Measurements from ENCODE around the gene OR52D1.

The OR52D1 gene

DNA sequence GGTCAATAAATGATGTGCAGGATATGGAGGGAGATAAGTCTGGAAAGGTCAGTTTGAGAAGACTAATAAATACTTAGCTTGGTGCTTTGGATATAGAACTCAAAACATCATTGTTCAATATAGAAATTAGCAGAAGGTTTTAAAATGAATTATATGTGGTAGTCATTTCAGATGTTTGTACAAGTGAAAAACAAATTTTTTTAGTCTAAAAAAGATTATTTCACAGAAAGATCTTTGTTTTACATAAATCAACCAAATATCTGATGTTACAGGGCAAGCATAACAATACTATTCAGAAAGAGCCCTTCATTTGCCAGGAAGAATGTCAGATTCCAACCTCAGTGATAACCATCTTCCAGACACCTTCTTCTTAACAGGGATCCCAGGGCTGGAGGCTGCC is at the start of gene OR52D1:
TSS of gene OR52D1 (plus strand) at position 301 of the 400 bp plus-strand sequence. CDS start at position 323, 22 bp downstream.
- no peak for DNase-seq (ENCODE audit: low read depth, low spot score)

DNA sequence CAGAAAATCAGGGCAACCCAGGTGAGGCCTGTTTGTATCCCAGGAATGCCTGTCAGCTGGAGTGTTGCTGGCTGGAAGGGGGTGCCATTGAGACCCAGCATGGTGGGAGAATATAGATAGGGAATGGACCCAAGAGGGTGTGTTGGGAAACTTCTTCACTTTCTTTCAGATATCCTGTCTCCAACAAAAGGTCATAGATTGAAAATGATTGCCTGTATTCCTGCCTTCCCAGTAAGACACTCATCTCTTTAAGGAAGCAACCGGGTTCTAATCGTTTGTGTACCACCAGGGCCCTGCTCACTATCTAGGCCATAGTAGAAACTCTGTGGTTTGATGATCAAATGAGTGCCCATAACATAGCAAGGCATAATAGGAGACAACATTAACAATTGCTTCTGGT is 47.1 kb upstream of the OR52D1 start, which contains the start of gene OR51I1:
TSS of gene OR51I1 (minus strand) at position 101 of the 400 bp plus-strand sequence. CDS start at position 101, 0 bp downstream.
- DNase-seq (ENCODE audit: low read depth, low spot score), result no peak

DNA sequence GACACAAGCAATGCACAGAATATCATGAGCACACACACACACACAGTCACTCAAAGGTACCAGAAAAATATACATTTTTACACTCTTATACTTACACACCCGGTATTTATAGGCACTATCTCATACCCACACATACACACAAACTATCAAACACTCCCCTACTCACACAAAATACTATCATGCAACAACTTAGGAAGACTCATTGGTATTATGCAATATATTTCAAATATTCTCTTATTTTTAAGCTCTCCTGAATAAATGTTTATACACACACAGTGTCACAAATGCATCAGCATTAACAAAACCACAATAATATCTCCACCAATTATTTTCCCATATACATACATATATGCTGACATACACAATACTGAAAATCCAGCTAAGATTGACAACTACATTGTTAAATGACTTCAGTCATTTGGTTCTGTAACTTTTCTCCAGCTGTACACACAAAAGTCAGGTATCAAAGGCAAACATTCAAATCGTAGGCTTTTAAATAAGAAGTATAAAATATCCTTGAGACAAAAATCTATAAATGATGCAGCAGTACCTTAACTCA is 44.6 kb upstream of the OR52D1 start:
- no peak for DNase-seq (ENCODE audit: low read depth, low spot score)

DNA sequence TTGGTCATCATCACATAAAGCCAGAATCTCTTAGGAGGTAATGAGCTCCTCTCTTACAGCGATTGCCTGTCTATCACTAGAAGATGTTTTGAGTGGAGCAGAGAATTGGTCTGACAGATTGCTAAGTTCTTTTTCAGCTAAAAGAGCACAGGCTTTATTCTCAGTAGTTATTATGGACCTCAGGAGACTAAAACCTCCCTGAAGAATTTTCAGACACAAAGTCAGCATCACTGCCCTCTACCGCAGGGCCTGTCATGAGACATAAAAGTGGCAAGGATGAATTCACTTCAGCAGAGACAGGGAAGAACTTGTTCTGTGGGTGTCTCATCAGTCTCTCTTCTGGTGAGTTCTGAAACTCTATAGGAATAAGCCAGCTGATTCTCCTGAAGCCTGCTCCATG is 39.5 kb upstream of the OR52D1 start, which contains the start of gene OR51I2:
TSS of gene OR51I2 (plus strand) at position 301 of the 400 bp plus-strand sequence. CDS start 4,166 bp downstream, outside the sequence.
- DNase-seq (ENCODE audit: low read depth, low spot score), result no peak

DNA sequence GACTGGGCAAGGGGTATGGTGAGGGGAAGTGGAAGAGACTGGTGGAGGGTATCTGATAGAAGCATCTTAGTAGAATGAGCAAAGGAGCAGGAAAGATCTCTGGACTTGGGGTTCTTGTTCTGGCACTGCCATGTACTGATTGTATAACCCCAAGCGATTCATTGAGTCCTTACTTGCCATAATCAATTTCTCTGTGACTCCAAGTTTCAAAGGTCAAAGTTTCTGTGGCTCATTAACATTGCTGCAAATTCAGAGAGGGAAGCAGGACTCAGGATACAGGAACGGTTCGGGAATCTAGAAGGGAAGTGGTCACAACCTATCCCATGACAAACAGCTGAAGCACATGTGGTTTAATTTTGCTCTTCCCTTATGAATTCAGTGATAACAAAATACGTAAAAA is 39.1 kb upstream of the OR52D1 start:
- no peak for DNase-seq (ENCODE audit: low read depth, low spot score)

DNA sequence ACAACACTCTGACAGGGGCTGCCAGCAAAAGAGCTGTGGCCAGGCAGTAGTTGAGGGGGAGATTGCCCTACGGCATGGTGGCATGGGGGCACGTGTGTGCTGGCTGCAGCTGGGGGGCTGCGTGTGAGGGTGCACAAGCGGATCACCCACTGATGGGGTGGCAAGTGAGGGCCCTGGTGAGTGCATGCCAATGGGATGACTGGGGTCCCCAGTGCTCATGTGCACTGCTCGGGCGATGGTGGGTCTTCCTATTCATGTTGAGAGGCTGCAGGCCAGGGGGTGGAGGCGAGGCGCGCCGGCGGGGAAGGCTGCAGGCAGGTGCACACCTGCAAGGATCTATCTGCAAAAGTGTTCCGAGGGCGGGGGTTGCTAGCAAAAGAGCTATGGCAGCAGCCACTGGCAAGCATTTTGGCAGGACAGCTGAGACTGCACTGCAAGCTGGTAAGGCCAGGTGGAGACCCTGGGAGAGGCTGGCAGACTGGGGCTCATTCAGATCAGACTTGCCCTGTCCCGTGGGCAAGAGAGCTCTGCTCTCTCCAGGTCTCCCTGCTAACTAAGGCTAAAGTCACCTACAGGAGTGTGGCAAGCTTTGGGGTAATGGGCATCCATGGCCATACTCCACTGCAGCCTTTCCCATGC is 27.4 kb upstream of the OR52D1 start:
- no peak for DNase-seq (ENCODE audit: low read depth, low spot score)

DNA sequence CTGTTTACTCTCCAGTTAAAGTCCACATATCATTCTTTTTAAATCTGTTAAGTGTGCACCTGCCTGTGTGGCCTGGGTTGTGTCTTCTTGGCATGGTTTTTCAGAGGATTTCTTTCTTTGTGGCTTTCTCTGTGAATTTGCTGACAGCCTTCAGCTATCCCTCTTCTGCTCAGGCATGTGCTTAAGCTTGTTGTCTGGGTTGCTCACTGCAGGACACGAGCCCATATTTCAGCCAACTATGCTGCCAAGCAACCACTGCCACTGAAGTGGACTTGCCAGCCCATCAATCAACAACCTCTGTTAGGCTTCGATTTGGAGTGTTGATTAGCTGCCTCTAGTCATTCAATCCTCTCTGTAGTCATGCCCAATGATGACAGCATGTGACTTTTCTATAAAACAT is 21.0 kb upstream of the OR52D1 start:
- no peak for DNase-seq (ENCODE audit: low read depth, low spot score)

- DNase-seq (ENCODE audit: low read depth, low spot score), result no peak
Observed at GRCh38 chr11:5473921-5474320, 14.6 kb upstream of the OR52D1 start.

- no peak for DNase-seq (ENCODE audit: low read depth, low spot score)
Observed at GRCh38 chr11:5476186-5476819, 12.2 kb upstream of the OR52D1 start.

GRCh38 chr11:5486003-5486402 is 2.5 kb upstream of the OR52D1 start:
- no peak for DNase-seq (ENCODE audit: low read depth, low spot score)

DNA sequence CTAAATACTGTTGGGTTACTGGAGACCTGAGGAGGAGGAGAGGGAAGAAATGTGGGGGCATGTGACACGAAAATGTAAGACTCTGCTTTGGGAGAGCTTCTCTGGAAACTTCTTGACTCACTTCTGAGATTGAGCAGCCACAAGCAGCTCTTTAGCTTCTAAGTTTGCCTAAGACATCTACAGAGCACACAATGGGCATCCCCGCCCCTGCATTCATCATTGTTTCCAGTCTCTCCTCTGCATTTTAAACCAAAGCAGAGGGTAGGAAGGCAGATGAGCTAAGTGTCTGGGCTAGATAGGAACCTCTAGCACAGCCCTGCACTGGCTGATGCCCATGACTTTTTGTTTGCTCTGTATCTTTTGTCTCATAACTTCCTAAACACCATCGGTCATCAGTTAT is 2.1 kb upstream of the OR52D1 start:
- no peak for DNase-seq (ENCODE audit: low read depth, low spot score)

- DNase-seq (ENCODE audit: low read depth, low spot score), result no peak
Observed at GRCh38 chr11:5488798-5489399, 414 bp downstream of the OR52D1 start.

DNA sequence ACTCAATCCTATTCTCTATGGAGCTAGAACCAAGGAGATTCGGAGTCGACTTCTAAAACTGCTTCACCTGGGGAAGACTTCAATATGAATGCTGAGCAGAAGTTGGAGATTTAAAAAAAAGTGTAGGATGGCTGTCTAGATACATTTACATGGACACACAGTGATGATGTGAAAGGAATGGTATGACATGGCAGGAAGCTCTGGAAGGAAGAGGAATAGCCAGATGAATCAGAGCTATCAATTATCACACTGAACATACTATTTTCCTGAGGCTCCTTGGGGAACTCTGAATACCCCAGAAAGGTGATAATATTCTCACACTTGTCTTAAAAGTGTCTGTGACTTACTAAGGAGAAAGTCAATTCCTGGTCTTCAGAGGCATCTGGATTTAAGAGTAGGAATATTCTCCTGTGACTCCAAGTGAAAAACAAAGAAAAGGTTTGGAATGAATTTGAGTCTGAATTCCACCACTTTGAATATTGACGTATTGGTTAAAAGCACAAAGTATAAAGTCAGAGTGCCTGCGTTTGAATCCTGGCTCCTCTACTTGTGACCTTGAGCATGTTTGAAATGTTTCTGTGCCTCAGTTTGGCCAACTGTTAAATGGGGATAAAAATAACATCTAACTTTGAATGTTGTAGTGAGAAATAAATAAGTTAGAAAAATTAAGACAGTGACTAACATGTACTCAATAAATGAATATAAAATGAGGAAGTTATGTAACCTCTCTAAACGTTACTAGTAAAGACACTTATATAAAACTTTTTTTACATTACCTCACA is 1.3 kb downstream of the OR52D1 start:
- no peak for DNase-seq (ENCODE audit: low read depth, low spot score)

GRCh38 chr11:5499671-5500070 is 11.2 kb downstream of the OR52D1 start:
- no peak for DNase-seq (ENCODE audit: low read depth, low spot score)

DNA sequence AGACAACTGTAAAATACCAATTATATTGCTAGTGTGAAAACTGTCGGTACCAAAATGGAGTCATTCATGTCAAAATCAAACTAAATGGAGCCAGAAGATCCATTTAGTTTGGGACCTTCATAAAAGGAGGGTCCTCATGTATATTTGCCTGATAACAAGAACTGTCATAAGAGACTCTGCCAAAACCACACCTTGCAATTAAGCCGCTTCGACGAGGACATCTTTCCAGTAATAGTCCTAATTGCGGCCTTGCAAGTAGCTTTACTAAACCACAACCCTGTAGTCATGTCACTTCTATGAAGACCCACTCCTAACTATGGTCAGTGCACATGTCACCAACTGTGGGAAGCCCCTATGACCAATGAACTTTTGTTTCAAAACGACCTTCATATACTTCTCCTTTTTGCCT is 11.9 kb downstream of the OR52D1 start:
- no peak for DNase-seq (ENCODE audit: low read depth, low spot score)

DNA sequence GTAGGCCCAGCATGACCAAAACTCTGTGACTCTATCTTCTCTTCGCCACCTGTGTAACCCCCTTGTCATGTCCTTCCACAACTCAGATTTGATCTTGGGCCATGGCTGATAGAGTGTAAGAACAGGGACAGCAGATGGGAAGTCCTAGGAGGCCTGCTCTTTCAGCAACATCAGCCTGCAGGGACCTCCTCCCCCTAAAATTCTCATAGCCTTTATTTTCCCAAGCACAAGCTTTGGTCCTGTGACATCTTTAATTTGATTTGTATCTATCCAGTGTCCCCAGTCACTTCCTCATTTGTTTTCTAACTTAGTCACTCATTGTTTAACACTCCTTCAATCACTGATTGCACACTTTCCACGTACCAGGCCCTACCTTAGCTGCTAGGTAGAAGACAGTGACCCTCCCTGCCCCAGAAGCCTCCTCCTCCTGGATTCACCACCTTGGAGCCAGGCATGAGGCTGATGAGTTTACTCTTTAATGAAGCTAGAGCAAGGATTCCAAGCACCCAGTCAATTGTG is 16.0 kb downstream of the OR52D1 start:
- no peak for DNase-seq (ENCODE audit: low read depth, low spot score)

GRCh38 chr11:5505363-5506048 is 17.0 kb downstream of the OR52D1 start:
- DNase-seq (ENCODE audit: low read depth, low spot score), result no peak

DNA sequence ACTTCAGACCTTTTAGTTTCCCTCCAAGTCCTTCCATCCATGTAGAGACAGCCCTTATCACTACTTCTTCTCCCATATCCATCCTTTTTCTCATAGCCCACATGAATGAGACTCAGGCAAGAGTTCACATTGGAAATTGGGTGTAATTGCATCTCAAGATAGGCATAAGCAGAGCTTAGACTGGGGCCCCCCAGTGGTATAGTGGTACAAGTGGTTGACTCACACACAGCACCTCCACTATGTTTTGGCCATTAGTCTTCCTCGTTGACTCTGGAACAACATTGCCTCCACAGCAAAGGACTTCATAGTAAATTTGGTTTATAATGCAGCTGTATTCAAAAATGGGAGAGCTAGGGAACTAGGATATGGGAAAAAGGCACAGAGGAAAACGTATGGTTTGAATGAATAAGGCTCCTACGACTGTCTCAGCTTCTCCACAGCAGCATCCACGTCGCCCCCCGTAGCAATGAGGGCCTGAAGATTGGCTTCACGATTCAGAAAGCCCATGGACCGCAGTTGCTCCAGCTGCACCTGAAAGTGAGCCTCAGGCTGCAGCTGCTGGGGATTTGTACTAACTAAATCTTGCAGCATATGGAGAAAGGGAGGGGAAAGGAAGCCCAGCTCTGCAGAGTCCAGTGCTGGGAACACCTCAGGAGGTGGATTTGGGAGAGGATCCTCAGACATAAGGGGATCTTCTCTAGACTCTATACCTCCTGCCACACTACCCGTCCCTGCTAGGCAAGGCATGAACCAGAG is 18.9 kb downstream of the OR52D1 start:
- DNase-seq (ENCODE audit: low read depth, low spot score), result no peak

GRCh38 chr11:5507933-5508305 is 19.4 kb downstream of the OR52D1 start:
- DNase-seq (ENCODE audit: low read depth, low spot score), result no peak

- no peak for DNase-seq (ENCODE audit: low read depth, low spot score)
Observed at GRCh38 chr11:5508605-5509004, 20.1 kb downstream of the OR52D1 start.
